Measurements from ENCODE around the gene LMAN2L. TPM values are rescaled to one million over a fixed set of nuclear protein-coding genes. Genes with fewer than 3 reads are reported as not detected.

Gene LMAN2L
- total and polyA plus RNA-seq, 9 donors, result 22.5 to 30.3 (median 27.7) TPM

DNA sequence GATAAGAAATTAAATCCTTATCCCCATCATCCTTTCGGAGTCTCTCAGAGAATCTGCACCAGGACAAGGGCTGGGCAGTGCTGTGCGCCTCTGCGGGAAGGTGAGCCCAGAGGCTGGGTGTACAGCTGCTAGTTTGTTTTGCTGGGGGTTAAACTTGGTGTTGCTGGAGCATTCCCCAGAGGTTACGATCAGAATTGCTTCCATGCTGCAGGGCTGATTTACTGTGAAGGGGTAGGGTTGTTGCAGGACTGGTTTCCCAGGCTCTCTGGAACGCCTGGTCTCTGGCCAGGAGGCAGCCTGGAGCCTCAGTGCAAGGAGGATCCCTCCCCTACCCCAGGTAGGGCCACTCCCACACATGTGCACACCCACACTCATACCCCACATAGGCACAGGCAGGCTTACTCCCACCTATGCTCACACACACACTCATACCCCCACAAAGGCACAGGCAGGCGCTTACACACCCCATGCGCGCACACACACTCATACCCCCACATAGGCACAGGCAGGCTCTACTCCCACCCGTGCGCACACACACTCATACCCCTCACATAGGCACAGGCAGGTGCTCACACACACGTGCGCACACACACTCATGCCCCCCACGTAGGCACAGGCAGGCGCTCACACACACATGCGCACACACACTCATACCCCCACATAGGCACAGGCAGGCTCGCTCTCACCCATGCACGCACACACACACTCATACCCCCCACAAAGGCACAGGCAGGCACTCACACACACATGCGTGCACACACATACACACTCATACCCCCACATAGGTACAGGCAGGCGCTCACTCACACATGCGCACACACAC is 32.1 kb upstream of the LMAN2L start:
- no peak for DNase-seq
- Histone ChIP-seq H3K4me1 (ENCODE audit: control insufficient read depth, insufficient read depth, low read length) (peaks cover 25% of the 10 kb centered on the region), H3K4me3 (ENCODE audit: low read length) (no peak overlapping the region), H3K27me3 (ENCODE audit: control insufficient read depth, insufficient read depth, low read length) (no peaks in the 10 kb centered on the region), H3K36me3 (ENCODE audit: control insufficient read depth, insufficient read depth, low read length) (no peaks in the 10 kb centered on the region), H3K27ac (ENCODE audit: low read length) (no peak overlapping the region), H3K9me3 (replicated peaks; ENCODE audit: control insufficient read depth, low read depth, low read length) (no peaks in the 10 kb centered on the region)
- 95% methylated on average over 14 of the region's 20 CpGs for WGBS (ENCODE audit: insufficient coverage)

DNA sequence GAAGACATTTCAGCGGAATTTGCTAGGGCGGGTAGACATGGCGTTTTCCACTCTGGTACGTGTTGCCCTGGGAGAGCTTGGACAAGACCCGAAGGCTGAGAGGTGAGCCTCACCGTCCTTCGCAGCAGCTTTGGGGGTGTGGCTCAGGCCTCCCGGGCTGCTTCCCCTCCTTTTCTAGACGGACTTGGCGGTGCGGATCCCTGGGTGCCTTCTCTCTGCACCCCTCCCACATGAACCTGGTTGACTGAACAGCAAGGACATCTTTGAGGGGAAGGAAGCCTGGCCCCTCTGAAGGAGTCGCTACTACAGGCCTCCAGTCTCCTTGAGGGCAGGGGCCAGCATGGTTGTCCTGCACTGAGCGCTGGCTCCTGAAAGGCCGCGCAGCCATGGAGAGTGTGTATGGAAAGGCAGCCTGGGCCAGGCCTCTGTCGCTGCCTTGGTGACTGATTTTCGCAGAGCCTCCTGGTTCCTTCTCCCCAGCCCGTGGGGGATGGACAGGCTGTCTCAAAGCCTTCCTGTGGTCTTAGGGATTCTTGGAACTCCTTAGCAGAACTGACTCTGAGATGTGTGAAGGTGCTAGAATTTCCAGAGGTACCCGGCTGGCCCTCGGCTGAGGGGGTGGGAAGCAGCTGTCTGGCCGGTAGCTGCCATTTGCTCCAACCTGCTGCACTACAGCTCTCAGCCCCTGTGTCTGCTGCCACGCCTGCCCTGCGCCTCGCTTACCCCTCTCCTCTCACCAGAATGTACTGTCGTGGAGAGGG is 30.8 kb upstream of the LMAN2L start:
- WGBS (ENCODE audit: insufficient coverage), result 76% methylated on average over 16 of the region's 25 CpGs
- Histone ChIP-seq H3K4me1 (ENCODE audit: control insufficient read depth, insufficient read depth, low read length) (peaks cover 25% of the 10 kb centered on the region), H3K9me3 (replicated peaks; ENCODE audit: control insufficient read depth, low read depth, low read length) (no peaks in the 10 kb centered on the region), H3K36me3 (ENCODE audit: control insufficient read depth, insufficient read depth, low read length) (no peaks in the 10 kb centered on the region), H3K27ac (ENCODE audit: low read length) (peak overlapping the region; percentile 85), H3K4me3 (ENCODE audit: low read length) (no peak overlapping the region), H3K27me3 (ENCODE audit: control insufficient read depth, insufficient read depth, low read length) (no peaks in the 10 kb centered on the region)
- DNase-seq, result peak; percentile 42

DNA sequence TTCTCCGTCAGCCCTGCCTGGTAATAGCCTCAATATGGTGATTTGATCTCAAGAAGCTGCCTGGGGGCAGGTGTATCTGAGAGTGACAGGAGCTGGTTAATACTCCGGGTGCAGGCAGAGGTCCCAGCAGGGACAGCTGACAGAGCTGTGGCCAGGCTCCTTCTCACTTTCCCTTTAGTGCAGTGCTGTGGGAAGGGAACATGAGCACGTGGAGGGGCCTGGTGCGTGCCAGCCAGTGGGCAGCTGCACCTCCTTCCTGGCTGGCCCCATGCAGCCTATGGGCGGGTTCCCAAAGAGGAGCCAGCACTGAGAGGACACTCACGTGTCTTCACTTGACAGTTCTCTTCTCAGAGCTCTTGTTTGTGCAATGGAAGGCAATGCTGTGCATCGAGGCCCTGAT is 29.9 kb upstream of the LMAN2L start:
- WGBS (ENCODE audit: insufficient coverage), result 65% methylated on average over 6 of the region's 7 CpGs

DNA sequence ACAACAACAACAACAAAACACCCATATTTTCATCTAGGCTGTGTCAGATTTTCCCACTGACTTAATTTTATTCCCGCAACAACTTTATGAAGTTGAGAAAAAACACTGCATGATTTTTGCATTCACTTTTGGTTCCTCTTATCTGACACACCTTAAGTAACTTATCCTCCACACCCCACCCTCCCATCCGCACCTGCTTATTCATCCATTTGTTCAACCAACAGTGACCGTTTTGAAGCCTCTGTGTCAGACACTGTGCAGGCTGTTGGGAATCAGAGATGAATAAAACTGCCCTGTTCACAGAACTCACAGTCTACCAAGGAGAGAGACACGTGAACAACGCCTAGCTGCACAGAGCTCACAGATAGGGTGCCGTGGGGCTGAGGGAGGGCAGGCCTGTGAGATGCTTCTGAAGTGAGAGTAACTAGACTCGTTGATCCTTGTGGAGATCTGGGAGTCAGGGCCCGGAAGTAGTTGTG is 28.3 kb upstream of the LMAN2L start:
- H3K4me3 ChIP-seq (ENCODE audit: low read length), result no peak overlapping the region
- no peak overlapping the region for H3K27ac ChIP-seq (ENCODE audit: low read length)
- DNase-seq, result no peak
- no peaks in the 10 kb centered on the region for H3K9me3 ChIP-seq (replicated peaks; ENCODE audit: control insufficient read depth, low read depth, low read length)
- 71% methylated on average over 5 of the region's 8 CpGs for WGBS (ENCODE audit: insufficient coverage)
- no peaks in the 10 kb centered on the region for H3K36me3 ChIP-seq (ENCODE audit: control insufficient read depth, insufficient read depth, low read length)
- peaks cover 39% of the 10 kb centered on the region for H3K4me1 ChIP-seq (ENCODE audit: control insufficient read depth, insufficient read depth, low read length)
- H3K27me3 ChIP-seq (ENCODE audit: control insufficient read depth, insufficient read depth, low read length), result no peaks in the 10 kb centered on the region

More for the DNA sequence above, 29.9 kb upstream of the LMAN2L start:
- Histone ChIP-seq H3K9me3 (replicated peaks; ENCODE audit: control insufficient read depth, low read depth, low read length) (no peaks in the 10 kb centered on the region), H3K36me3 (ENCODE audit: control insufficient read depth, insufficient read depth, low read length) (no peaks in the 10 kb centered on the region), H3K4me1 (ENCODE audit: control insufficient read depth, insufficient read depth, low read length) (peaks cover 25% of the 10 kb centered on the region), H3K4me3 (ENCODE audit: low read length) (no peak overlapping the region), H3K27me3 (ENCODE audit: control insufficient read depth, insufficient read depth, low read length) (no peaks in the 10 kb centered on the region), H3K27ac (ENCODE audit: low read length) (peak overlapping the region; percentile 85)
- DNase-seq, result peak; percentile 88

DNA sequence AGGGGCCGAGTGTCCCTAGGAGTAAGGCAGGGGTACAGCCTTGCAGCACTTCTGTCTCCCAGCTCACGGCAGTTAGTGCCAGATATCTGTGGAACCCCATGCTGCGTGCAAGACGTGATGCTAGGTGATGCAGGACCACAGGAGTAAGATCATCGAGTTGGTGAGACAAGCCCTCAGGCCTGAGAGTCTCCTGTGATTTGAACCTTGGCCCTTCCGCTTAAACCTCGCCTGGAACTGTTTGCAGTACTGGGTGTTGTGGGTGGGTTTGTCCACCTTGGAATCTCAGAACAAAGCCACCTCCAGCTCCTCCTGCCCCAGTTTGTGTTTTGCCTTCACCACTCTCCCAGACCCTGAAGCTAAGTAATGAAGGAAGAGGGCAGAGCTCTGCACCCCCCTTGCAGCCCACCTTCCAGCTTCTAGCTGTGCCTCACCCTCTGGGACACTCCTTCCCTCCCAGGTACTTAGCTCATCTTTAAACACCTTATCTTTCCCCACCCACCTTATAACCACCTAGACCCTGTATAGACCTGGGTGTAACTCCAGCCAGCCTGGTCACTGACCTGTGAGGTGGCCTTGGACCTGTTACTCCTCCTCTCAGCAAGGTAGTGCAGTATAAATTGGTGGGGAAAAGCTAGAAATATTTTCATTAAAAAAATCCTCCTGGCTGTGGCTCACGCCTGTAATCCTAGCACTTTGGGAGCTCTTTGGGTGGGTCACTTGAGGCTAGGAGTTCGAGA is 27.4 kb upstream of the LMAN2L start:
- Histone ChIP-seq H3K27me3 (ENCODE audit: control insufficient read depth, insufficient read depth, low read length) (no peaks in the 10 kb centered on the region), H3K4me3 (ENCODE audit: low read length) (no peak overlapping the region), H3K27ac (ENCODE audit: low read length) (no peak overlapping the region), H3K9me3 (replicated peaks; ENCODE audit: control insufficient read depth, low read depth, low read length) (no peaks in the 10 kb centered on the region), H3K36me3 (ENCODE audit: control insufficient read depth, insufficient read depth, low read length) (no peaks in the 10 kb centered on the region), H3K4me1 (ENCODE audit: control insufficient read depth, insufficient read depth, low read length) (peaks cover 48% of the 10 kb centered on the region)
- 90% methylated on average over 4 of the region's 9 CpGs for WGBS (ENCODE audit: insufficient coverage)
- DNase-seq, result no peak

DNA sequence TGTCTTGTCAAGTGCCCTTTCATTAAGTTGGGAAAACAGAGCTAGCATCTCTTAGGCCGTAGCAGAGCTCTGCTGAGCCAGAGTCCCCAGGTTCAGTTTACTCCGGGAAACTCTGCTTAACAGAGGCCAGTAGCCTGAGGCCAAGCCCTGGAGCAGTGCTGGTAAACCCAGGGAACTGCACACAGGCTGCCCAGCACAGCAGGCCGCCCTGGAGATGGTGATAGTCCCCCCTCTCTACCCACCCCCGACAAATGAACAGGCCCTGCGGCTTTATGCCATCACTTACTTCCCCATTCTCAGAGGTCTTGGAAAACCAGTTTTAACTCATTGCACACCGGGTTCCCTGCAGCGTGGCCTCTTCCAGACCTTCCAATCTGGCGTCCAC is 24.4 kb upstream of the LMAN2L start:
- Histone ChIP-seq H3K4me1 (ENCODE audit: control insufficient read depth, insufficient read depth, low read length) (peaks cover 44% of the 10 kb centered on the region), H3K27ac (ENCODE audit: low read length) (peak overlapping the region; percentile 42), H3K9me3 (replicated peaks; ENCODE audit: control insufficient read depth, low read depth, low read length) (no peaks in the 10 kb centered on the region), H3K4me3 (ENCODE audit: low read length) (peak overlapping the region; percentile 10), H3K27me3 (ENCODE audit: control insufficient read depth, insufficient read depth, low read length) (no peaks in the 10 kb centered on the region), H3K36me3 (ENCODE audit: control insufficient read depth, insufficient read depth, low read length) (no peaks in the 10 kb centered on the region)
- 40% methylated on average over 8 of the region's 8 CpGs for WGBS (ENCODE audit: insufficient coverage)
- DNase-seq, result peak; percentile 48

DNA sequence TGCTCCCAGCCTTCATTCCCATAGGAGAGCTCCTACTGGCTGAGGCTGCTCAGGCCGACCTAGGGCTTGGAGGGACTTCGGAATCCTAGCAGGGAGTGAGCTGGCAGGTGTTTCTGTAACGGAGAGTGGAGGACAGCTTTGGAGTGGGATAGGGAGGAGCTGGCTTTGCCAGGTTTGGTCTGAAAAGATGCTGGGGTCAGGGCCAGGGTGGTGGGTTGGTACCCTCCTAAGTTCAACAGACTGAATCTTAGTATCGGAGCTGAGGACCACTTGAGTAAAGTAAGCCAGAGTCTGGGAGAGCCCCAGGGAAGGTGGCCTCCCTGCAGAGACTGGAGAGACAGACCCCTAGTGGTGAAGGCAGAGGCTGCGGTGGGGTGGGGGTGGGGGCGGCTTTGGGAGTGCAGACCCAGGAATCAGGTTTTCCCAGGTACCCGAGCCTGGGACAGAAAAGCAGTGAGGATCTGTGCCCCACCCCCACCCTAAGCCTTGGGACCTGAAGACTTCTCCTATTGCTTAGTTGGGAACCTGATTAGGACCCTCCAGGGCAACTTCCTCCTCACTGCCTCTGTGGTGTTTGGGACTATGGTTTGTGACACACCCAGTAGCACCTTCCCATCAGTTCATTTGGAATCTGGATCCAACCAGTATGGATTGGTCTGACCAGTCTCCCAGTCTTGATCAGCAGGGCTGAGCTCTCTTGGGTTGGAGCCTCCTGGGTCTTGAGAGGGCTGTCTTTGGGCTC is 23.8 kb upstream of the LMAN2L start:
- DNase-seq, result peak; percentile 26
- no peaks in the 10 kb centered on the region for H3K9me3 ChIP-seq (replicated peaks; ENCODE audit: control insufficient read depth, low read depth, low read length)
- peak overlapping the region; percentile 23 for H3K4me3 ChIP-seq (ENCODE audit: low read length)
- no peaks in the 10 kb centered on the region for H3K27me3 ChIP-seq (ENCODE audit: control insufficient read depth, insufficient read depth, low read length)
- 25% methylated on average over 4 of the region's 7 CpGs for WGBS (ENCODE audit: insufficient coverage)
- H3K27ac ChIP-seq (ENCODE audit: low read length), result peak overlapping the region; percentile 42
- no peaks in the 10 kb centered on the region for H3K36me3 ChIP-seq (ENCODE audit: control insufficient read depth, insufficient read depth, low read length)
- peaks cover 44% of the 10 kb centered on the region for H3K4me1 ChIP-seq (ENCODE audit: control insufficient read depth, insufficient read depth, low read length)

DNA sequence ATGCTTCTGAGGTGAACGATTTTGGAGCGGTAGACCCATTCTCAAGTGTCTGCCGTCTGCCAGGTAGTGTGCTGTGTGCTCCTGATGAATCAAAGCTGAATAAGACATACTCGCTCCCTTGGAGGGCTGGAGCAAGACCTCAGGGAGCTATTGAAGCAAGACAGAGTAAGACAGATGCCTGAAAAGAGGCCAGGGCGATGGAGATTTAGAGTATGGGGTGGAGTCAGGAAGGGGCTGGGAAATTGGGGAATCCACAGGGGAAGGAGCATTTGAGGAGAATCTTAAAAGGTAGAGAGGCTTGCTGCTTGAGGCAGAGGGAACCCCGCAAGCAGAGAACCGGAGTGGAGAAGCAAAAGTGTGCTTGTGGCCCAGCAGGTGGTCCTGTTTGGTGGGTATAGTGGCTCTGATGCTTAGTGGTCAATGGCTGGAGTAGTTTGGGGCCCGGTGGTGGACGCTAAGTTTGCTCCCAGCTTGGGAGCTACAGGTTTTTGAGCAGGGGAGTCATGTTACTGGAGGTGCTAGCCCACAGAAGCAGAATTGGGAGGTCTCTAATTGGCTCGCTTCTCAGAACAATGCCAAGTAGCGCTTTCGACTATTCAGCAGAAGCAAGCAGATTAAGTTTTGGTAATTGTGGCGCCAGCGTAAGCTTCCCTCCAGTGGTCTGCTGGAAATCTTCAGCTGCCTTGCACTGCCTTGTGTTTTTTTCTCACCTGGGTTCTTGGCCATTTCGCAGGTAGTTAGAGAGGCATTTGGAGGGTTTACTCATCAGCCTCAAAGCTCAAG is 22.9 kb upstream of the LMAN2L start:
- peaks cover 42% of the 10 kb centered on the region for H3K4me1 ChIP-seq (ENCODE audit: control insufficient read depth, insufficient read depth, low read length)

More for the DNA sequence above, 22.9 kb upstream of the LMAN2L start:
- DNase-seq, result peak; percentile 32
- peak overlapping the region; percentile 23 for H3K4me3 ChIP-seq (ENCODE audit: low read length)
- no peaks in the 10 kb centered on the region for H3K9me3 ChIP-seq (replicated peaks; ENCODE audit: control insufficient read depth, low read depth, low read length)
- H3K27ac ChIP-seq (ENCODE audit: low read length), result peak overlapping the region; percentile 21
- no peaks in the 10 kb centered on the region for H3K36me3 ChIP-seq (ENCODE audit: control insufficient read depth, insufficient read depth, low read length)
- 18% methylated on average over 12 of the region's 15 CpGs for WGBS (ENCODE audit: insufficient coverage)
- H3K27me3 ChIP-seq (ENCODE audit: control insufficient read depth, insufficient read depth, low read length), result no peaks in the 10 kb centered on the region
